Vagina (tissue), 2 donors: ENCODE data around the gene S100A2. TPM values are rescaled to one million over a fixed set of nuclear protein-coding genes. Genes with fewer than 3 reads are reported as not detected.
A peak's percentile ranks its signal among the peaks of the same experiment; 100 is the strongest.
"Not testable (repeated sequence)": the region's sequence is repeated elsewhere in the genome, so short reads cannot be mapped to it uniquely, and the experiment has no call there.

Experiments used
- DNase-seq, 2 donors: peaks; one replicate each; pipeline ENCODE4 v3.0.0-alpha.2; 2017; ENCODE audit errors: extremely low spot score in 2 of 2
- H3K27ac ChIP-seq: fragments of 200-600 bp; sonication (generic); one replicate; pipeline ENCODE4 v1.5.1; 2019
- H3K27me3 ChIP-seq: fragments of 200-600 bp; sonication (generic); one replicate; pipeline ENCODE4 v1.5.1; 2019
- H3K36me3 ChIP-seq, 2 donors: fragments of 200-600 bp; sonication (generic); one replicate each; pipeline ENCODE4 v1.5.1; 2017 to 2019
- H3K4me1 ChIP-seq: fragments of 200-600 bp; sonication (generic); one replicate; pipeline ENCODE4 v1.5.1; 2019
- H3K4me3 ChIP-seq, 2 donors: fragments of 200-600 bp; sonication (generic); 1 replicate in 1 of 2; 2 replicates in 1 of 2; pipeline ENCODE4 v1.5.1; 2016 to 2019
- H3K9me3 ChIP-seq: fragments of 200-600 bp; sonication (generic); one replicate; pipeline ENCODE4 v1.5.1; 2019
- CTCF ChIP-seq, 3 experiments: fragments of 450-650 bp in 2 of 3; fragments of 200-600 bp in 1 of 3; sonication (generic) in 1 of 3; IDR thresholded peaks; one replicate each; pipeline ENCODE4 v1.5.1; 2017 to 2019; ENCODE audit warnings: antibody characterized with exemption in 3 of 3, mild to moderate bottlenecking in 2 of 3, moderate library complexity in 2 of 3
- POLR2A ChIP-seq, 2 donors: fragments of 450-650 bp; IDR thresholded peaks; one replicate each; pipeline ENCODE4 v1.6.1; 2017; ENCODE audit warnings: antibody characterized with exemption in 2 of 2, mild to moderate bottlenecking in 2 of 2, moderate library complexity in 2 of 2
- POLR2AphosphoS5 ChIP-seq, 2 donors: sonication (generic); formaldehyde crosslinking; IDR thresholded peaks; one replicate each; pipeline ENCODE4 v1.9.0; 2017; ENCODE audit warnings: antibody characterized with exemption in 2 of 2, mild to moderate bottlenecking in 2 of 2, low read depth in 1 of 2; ENCODE audit not compliant: insufficient read depth in 1 of 2
- intact Hi-C: fragments of 100-400 bp; cut with DNase I; formaldehyde crosslinking; loops from one replicate; pipeline ENCODE4 v1.15.1; 2023
- total RNA-seq: library from RNA; depleted of rRNA; stranded (reverse); fragments of >200 nt; gene quantifications from one replicate; pipeline ENCODE4 v1.2.3, GENCODE V29; 2016

Gene S100A2
- total RNA-seq, 1 donor from 2014 or later: 470 TPM

- Histone ChIP-seq H3K36me3 (no peaks in the 10 kb centered on the region), H3K27me3 (no peaks in the 10 kb centered on the region), H3K4me3 (peak overlapping the region; percentile 22 to 28), H3K9me3 (no peaks in the 10 kb centered on the region), H3K4me1 (peaks cover 34% of the 10 kb centered on the region), H3K27ac (peak overlapping the region; percentile 98)
- peak in 1 of 2 donors; percentile 89 for DNase-seq
- TF ChIP-seq CTCF (IDR thresholded peaks at IDR 0.05) (no peak), POLR2A (IDR thresholded peaks at IDR 0.05) (no peak), POLR2AphosphoS5 (IDR thresholded peaks at IDR 0.05; ENCODE audit: insufficient read depth in 1 of 2, low read depth in 1 of 2) (no peak)
- intact Hi-C loops: loop anchor here (1.0 to 5.0 kb wide), 2 partner anchors 34 to 55 kb away; no protein-coding TSS in a partner anchor
These were observed 2.1 kb upstream of the S100A2 start for GRCh38 chr1:153567621-153568366.

- no peaks in the 10 kb centered on the region for H3K9me3 ChIP-seq
- intact Hi-C loops: loop anchor here (5.0 kb wide), 1 partner anchor 54 kb away; no protein-coding TSS in a partner anchor
- H3K4me1 ChIP-seq: peaks cover 34% of the 10 kb centered on the region
- H3K36me3 ChIP-seq: no peaks in the 10 kb centered on the region
- H3K4me3 ChIP-seq: peak overlapping the region; percentile 3 to 9
- H3K27me3 ChIP-seq: no peaks in the 10 kb centered on the region
- peak in 1 of 2 donors; percentile 99 for DNase-seq
- H3K27ac ChIP-seq: peak overlapping the region; percentile 98
- TF ChIP-seq POLR2AphosphoS5 (IDR thresholded peaks at IDR 0.05; ENCODE audit: insufficient read depth in 1 of 2, low read depth in 1 of 2): peak; percentile 86 to 92
- TF ChIP-seq CTCF (IDR thresholded peaks at IDR 0.05): no peak
- TF ChIP-seq POLR2A (IDR thresholded peaks at IDR 0.05): peak in 1 of 2 donors; percentile 11
These were observed 1.0 kb upstream of the S100A2 start for GRCh38 chr1:153566414-153567371.

- Histone ChIP-seq H3K9me3 (no peaks in the 10 kb centered on the region), H3K36me3 (no peaks in the 10 kb centered on the region), H3K4me3 (peak overlapping the region; percentile 9 to 36), H3K27me3 (no peaks in the 10 kb centered on the region), H3K27ac (peak overlapping the region; percentile 98), H3K4me1 (peaks cover 34% of the 10 kb centered on the region)
- DNase-seq: no peak
- TF ChIP-seq CTCF (IDR thresholded peaks at IDR 0.05) (no peak), POLR2A (IDR thresholded peaks at IDR 0.05) (no peak), POLR2AphosphoS5 (IDR thresholded peaks at IDR 0.05; ENCODE audit: insufficient read depth in 1 of 2, low read depth in 1 of 2) (no peak)
- intact Hi-C loops: loop anchor here (2.0 kb wide), 1 partner anchor 15 kb away; the partner anchor contains the start of gene S100A3
These were observed 1.7 kb downstream of the S100A2 start for GRCh38 chr1:153563991-153564390.

GRCh38 chr1:153563483-153563901 is 2.2 kb downstream of the S100A2 start:
- Histone ChIP-seq H3K4me1 (peaks cover 34% of the 10 kb centered on the region), H3K4me3 (peak overlapping the region; percentile 9 to 36), H3K27me3 (no peaks in the 10 kb centered on the region), H3K9me3 (no peaks in the 10 kb centered on the region), H3K27ac (peak overlapping the region; percentile 98), H3K36me3 (no peaks in the 10 kb centered on the region)
- TF ChIP-seq POLR2AphosphoS5 (IDR thresholded peaks at IDR 0.05; ENCODE audit: insufficient read depth in 1 of 2, low read depth in 1 of 2) (no peak), POLR2A (IDR thresholded peaks at IDR 0.05) (no peak), CTCF (IDR thresholded peaks at IDR 0.05) (no peak)
- intact Hi-C loops: loop anchor here (2.0 kb wide), 1 partner anchor 15 kb away; the partner anchor contains the start of gene S100A3
- DNase-seq: peak in 1 of 2 donors; percentile 89

GRCh38 chr1:153562021-153562420 is 3.6 kb downstream of the S100A2 start:
- H3K27me3 ChIP-seq, H3K36me3 ChIP-seq, H3K27ac ChIP-seq, H3K9me3 ChIP-seq: not testable (repeated sequence)
- H3K4me1 ChIP-seq: peaks cover 19% of the 10 kb centered on the region
- DNase-seq: peak in 1 of 2 donors; percentile 40
- intact Hi-C loops: loop anchor here (2.0 kb wide), 1 partner anchor 13 kb away; the partner anchor contains the start of gene S100A3
- peak overlapping the region in 1 of 2 donors; percentile 36 for H3K4me3 ChIP-seq
